Measurements from ENCODE around the gene CATSPERD.
A peak's percentile ranks its signal among the peaks of the same experiment; 100 is the strongest.

The CATSPERD gene

DNA sequence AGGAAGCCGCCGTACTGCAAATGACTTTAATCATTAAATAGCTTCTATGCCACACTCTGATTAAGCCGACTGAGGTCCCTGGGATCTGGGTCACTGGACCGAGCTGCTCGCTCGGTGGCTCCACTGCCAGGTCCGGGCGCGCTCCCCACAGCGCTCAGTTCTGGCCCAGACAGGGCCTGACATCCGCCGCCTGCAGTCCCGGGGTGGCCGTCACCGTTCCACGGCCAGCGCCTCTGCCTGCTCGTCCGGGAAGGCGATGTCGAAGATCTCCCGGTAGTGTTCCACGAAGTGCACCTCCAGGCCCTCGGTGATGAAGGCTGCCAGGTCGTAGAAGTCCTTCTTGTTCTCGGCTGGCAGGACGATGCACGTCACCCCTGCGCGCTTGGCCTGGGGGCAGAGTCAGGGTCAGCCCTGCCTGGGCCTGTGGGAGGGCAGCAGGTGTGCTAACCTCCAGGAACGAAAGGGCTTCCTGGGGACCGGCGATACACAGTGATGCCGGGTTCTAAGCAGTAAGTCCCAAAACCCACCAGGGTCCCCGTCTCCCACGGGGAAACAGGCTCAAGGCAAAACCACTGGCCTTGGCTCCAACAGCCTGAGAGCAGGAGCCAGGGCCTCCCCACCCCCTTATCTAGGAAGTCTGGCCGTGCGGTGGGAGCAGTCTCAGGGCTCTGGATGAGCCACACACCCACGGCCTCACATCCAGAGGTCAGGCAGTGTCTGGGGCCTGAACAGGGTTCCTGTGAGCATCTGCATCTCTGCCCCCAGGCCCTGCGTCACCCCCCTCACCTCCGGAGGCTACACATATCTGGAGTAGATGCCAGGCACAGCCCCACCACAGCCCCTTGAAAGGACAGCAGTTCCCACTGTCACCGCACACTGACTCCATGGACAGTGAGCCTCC lies 28.4 kb upstream of the CATSPERD start:
- DNase-seq: no peak
- Histone ChIP-seq H2BK120ac (ENCODE audit: insufficient read depth, low read length, poor library complexity) (no peak overlapping the region), H3K36me3 (ENCODE audit: control insufficient read depth in 1 of 2, insufficient read depth in 2 of 2, low read length in 2 of 2) (peaks cover 58 to 60% of the 10 kb centered on the region in 2 experiments), H3K27ac (ENCODE audit: low read depth, low read length) (no peak overlapping the region), H3K79me1 (ENCODE audit: low read length) (peaks cover 7% of the 10 kb centered on the region), H3K4me1 (ENCODE audit: control insufficient read depth in 1 of 2, insufficient read depth in 2 of 2, low read length in 2 of 2) (peaks cover 8 to 11% of the 10 kb centered on the region in 2 experiments), H3K4me3 (ENCODE audit: low read depth, low read length) (peak overlapping the region; percentile 92), H2AFZ (ENCODE audit: insufficient read depth, low read length, poor library complexity) (no peak overlapping the region), H3K79me2 (ENCODE audit: control insufficient read depth, insufficient read depth, low read length, poor library complexity) (peaks cover 31% of the 10 kb centered on the region), H4K91ac (ENCODE audit: low read depth, low read length) (no peak overlapping the region), H3K14ac (ENCODE audit: low read length) (no peak overlapping the region), H4K8ac (ENCODE audit: low read depth, low read length) (no peak overlapping the region), H3K4ac (ENCODE audit: low read depth, low read length) (peak overlapping the region; percentile 99), H3K9me3 (ENCODE audit: insufficient read depth, low read depth, low read length) (no peaks in the 10 kb centered on the region), H4K12ac (ENCODE audit: low read depth, low read length) (no peak overlapping the region), H3K18ac (ENCODE audit: low read length) (no peak overlapping the region), H3K23ac (ENCODE audit: low read length) (no peak overlapping the region), H3K27me3 (ENCODE audit: insufficient read depth, low read length) (no peaks in the 10 kb centered on the region), H3K9ac (ENCODE audit: low read length) (peak overlapping the region; percentile 23), H2BK5ac (ENCODE audit: low read depth, low read length, poor library complexity) (no peak overlapping the region), H3K4me2 (ENCODE audit: low read length) (peak overlapping the region; percentile 59), H2BK12ac (ENCODE audit: low read length) (no peak overlapping the region), H2AK5ac (ENCODE audit: low read length) (no peak overlapping the region)
- no CpG with 5 or more reads among the region's 42 CpGs for WGBS (ENCODE audit: extremely low coverage, insufficient coverage, insufficient read length)

DNA sequence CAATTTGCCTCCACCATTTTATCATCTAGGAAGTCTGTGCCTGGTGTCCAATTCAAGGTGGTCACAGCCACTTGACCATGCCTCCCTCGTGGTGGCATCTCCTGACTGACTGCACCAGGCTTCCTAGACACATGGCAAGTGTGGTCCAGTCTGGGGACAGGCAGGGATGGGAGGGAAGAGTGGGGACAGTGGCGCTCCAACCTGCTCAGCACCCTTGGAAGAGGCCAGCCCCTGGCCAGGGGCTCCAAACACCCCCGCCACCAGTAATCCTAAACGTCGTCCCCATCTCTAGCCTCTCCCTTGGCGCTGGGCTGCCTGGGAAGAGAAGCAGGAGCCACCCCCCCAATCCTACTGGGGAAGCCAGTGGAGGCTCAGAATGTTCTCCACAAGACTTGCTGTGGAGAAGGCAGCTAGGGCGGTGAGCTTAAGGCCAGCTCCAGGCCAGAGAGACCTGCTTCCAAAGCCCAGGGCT lies 27.7 kb upstream of the CATSPERD start:
- Histone ChIP-seq H3K36me3 (ENCODE audit: control insufficient read depth in 1 of 2, insufficient read depth in 2 of 2, low read length in 2 of 2) (peaks cover 61 to 62% of the 10 kb centered on the region in 2 experiments), H4K12ac (ENCODE audit: low read depth, low read length) (peak overlapping the region; percentile 26), H4K91ac (ENCODE audit: low read depth, low read length) (no peak overlapping the region), H2BK120ac (ENCODE audit: insufficient read depth, low read length, poor library complexity) (no peak overlapping the region), H3K79me1 (ENCODE audit: low read length) (peaks cover 7% of the 10 kb centered on the region), H3K27me3 (ENCODE audit: insufficient read depth, low read length) (no peaks in the 10 kb centered on the region), H4K8ac (ENCODE audit: low read depth, low read length) (no peak overlapping the region), H3K4ac (ENCODE audit: low read depth, low read length) (peak overlapping the region; percentile 99), H2AFZ (ENCODE audit: insufficient read depth, low read length, poor library complexity) (peak overlapping the region; percentile 3), H3K79me2 (ENCODE audit: control insufficient read depth, insufficient read depth, low read length, poor library complexity) (peaks cover 31% of the 10 kb centered on the region), H3K4me2 (ENCODE audit: low read length) (no peak overlapping the region), H2BK12ac (ENCODE audit: low read length) (no peak overlapping the region), H3K14ac (ENCODE audit: low read length) (no peak overlapping the region), H3K27ac (ENCODE audit: low read depth, low read length) (no peak overlapping the region), H3K9ac (ENCODE audit: low read length) (no peak overlapping the region), H3K9me3 (ENCODE audit: insufficient read depth, low read depth, low read length) (no peaks in the 10 kb centered on the region), H3K23ac (ENCODE audit: low read length) (no peak overlapping the region), H3K4me3 (ENCODE audit: low read depth, low read length) (no peak overlapping the region), H3K18ac (ENCODE audit: low read length) (no peak overlapping the region), H2BK5ac (ENCODE audit: low read depth, low read length, poor library complexity) (no peak overlapping the region), H3K4me1 (ENCODE audit: control insufficient read depth in 1 of 2, insufficient read depth in 2 of 2, low read length in 2 of 2) (peaks cover 6 to 8% of the 10 kb centered on the region in 2 experiments), H2AK5ac (ENCODE audit: low read length) (no peak overlapping the region)
- no CpG with 5 or more reads among the region's 7 CpGs for WGBS (ENCODE audit: extremely low coverage, insufficient coverage, insufficient read length)
- DNase-seq: no peak

DNA sequence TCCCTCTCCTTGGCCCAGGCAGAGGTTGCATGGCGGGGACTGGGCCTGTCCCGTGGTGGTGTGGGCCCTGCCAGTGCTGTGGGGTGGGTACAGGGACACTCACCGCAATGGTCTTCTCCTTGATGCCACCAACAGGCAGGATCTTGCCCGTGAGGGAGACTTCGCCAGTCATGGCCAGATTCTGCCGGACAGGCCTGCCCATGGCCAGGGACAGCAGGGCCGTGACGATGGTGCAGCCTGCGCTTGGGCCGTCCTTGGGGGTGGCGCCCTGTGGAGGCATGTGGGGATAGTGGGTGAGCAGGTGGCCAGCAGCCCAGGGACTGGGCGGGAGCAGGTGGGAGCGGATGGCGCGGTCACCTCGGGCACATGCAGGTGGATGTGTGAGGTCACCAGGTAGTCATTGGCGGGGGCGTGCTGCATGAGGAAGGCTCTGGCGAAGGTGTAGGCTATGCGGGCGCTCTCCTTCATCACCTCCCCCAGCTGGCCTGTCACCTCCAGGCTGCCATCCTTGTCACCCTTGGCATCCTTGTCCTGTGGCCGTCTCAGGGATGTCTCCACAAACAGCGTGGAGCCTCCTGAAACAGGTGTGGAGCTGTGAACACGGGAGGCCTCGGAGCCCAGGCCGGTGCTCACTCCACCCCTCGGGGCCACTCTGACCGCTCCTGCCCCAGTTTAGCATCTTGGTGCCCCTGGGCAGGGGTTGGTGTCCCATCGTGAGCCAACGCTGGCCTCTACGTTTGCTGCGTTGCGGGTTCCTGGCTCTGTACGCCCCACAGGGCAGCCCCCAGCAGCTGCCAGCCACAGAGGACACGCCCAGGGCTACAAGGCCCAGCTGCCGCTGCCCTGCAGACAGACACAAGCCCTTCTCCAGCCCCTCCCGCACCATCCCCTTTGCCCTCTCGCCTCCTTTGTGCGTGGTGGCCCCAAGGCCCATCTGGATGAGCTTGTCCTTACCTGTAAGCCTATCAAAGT lies 27.0 kb upstream of the CATSPERD start:
- Histone ChIP-seq H4K12ac (ENCODE audit: low read depth, low read length) (no peak overlapping the region), H3K9me3 (ENCODE audit: insufficient read depth, low read depth, low read length) (no peaks in the 10 kb centered on the region), H4K8ac (ENCODE audit: low read depth, low read length) (no peak overlapping the region), H3K4me2 (ENCODE audit: low read length) (no peak overlapping the region), H4K91ac (ENCODE audit: low read depth, low read length) (no peak overlapping the region), H2BK5ac (ENCODE audit: low read depth, low read length, poor library complexity) (no peak overlapping the region), H3K9ac (ENCODE audit: low read length) (no peak overlapping the region), H2BK120ac (ENCODE audit: insufficient read depth, low read length, poor library complexity) (no peak overlapping the region), H3K23ac (ENCODE audit: low read length) (no peak overlapping the region), H3K4me1 (ENCODE audit: control insufficient read depth in 1 of 2, insufficient read depth in 2 of 2, low read length in 2 of 2) (peaks cover 6 to 8% of the 10 kb centered on the region in 2 experiments), H3K27ac (ENCODE audit: low read depth, low read length) (no peak overlapping the region), H3K14ac (ENCODE audit: low read length) (no peak overlapping the region), H2AK5ac (ENCODE audit: low read length) (no peak overlapping the region), H3K36me3 (ENCODE audit: control insufficient read depth in 1 of 2, insufficient read depth in 2 of 2, low read length in 2 of 2) (peaks cover 66 to 68% of the 10 kb centered on the region in 2 experiments), H3K4ac (ENCODE audit: low read depth, low read length) (peak overlapping the region; percentile 99), H3K4me3 (ENCODE audit: low read depth, low read length) (no peak overlapping the region), H3K27me3 (ENCODE audit: insufficient read depth, low read length) (no peaks in the 10 kb centered on the region), H3K79me1 (ENCODE audit: low read length) (peaks cover 7% of the 10 kb centered on the region), H3K79me2 (ENCODE audit: control insufficient read depth, insufficient read depth, low read length, poor library complexity) (peaks cover 31% of the 10 kb centered on the region), H2AFZ (ENCODE audit: insufficient read depth, low read length, poor library complexity) (peak overlapping the region; percentile 3), H3K18ac (ENCODE audit: low read length) (no peak overlapping the region), H2BK12ac (ENCODE audit: low read length) (no peak overlapping the region)
- peak; percentile 48 to 60 for DNase-seq
- no CpG with 5 or more reads among the region's 39 CpGs for WGBS (ENCODE audit: extremely low coverage, insufficient coverage, insufficient read length)

Measured in trophoblast cell (in vitro differentiated cells and primary cell).